Endodermal cell (in vitro differentiated cells): ENCODE measurements around the gene HECTD3. TPM values are rescaled to one million over a fixed set of nuclear protein-coding genes. Genes with fewer than 3 reads are reported as not detected.

Experiments used
- DNase-seq: peaks from one replicate; pipeline ENCODE4 v3.0.0-alpha.2; 2017
- H3K27ac ChIP-seq: 2 replicates; pipeline ENCODE4 v1.5.1; 2013; ENCODE audit warnings: mild to moderate bottlenecking, low read depth, low read length, moderate library complexity
- H3K27me3 ChIP-seq: 2 replicates; pipeline ENCODE4 v1.6.1; 2013; ENCODE audit warnings: mild to moderate bottlenecking, low read length, moderate library complexity; ENCODE audit not compliant: insufficient read depth, control insufficient read depth, poor library complexity, severe bottlenecking
- H3K36me3 ChIP-seq: 2 replicates; pipeline ENCODE4 v1.7.0; 2013; ENCODE audit warnings: mild to moderate bottlenecking, low read length, moderate library complexity; ENCODE audit not compliant: control insufficient read depth, insufficient read depth
- H3K4me1 ChIP-seq: one replicate; pipeline ENCODE4 v1.7.0; 2013; ENCODE audit warnings: low read length; ENCODE audit not compliant: control insufficient read depth, insufficient read depth
- H3K4me3 ChIP-seq: 2 replicates; pipeline ENCODE4 v1.5.1; 2013; ENCODE audit warnings: mild to moderate bottlenecking, low read length, moderate library complexity
- H3K9ac ChIP-seq: 2 replicates; pipeline ENCODE4 v1.6.1; 2013; ENCODE audit warnings: mild to moderate bottlenecking, low read length, moderate library complexity; ENCODE audit not compliant: poor library complexity, severe bottlenecking; ENCODE audit errors: extremely low read depth
- H3K9me3 ChIP-seq: 2 replicates; pipeline ENCODE4 v1.6.1; 2013; ENCODE audit warnings: mild to moderate bottlenecking, low read length, moderate library complexity; ENCODE audit not compliant: control insufficient read depth
- H3K27ac Mint-ChIP-seq: 2 replicates; pipeline ENCODE4 v1.8.0; 2020; ENCODE audit warnings: mixed read lengths
- H3K27me3 Mint-ChIP-seq: 2 replicates; pipeline ENCODE4 v1.8.0; 2021; ENCODE audit warnings: mild to moderate bottlenecking, mixed read lengths; ENCODE audit not compliant: insufficient read depth
- H3K36me3 Mint-ChIP-seq: 2 replicates; pipeline ENCODE4 v1.8.0; 2020; ENCODE audit warnings: low read depth, mixed read lengths
- H3K4me1 Mint-ChIP-seq: 2 replicates; pipeline ENCODE4 v1.8.0; 2020; ENCODE audit warnings: mixed read lengths
- H3K4me3 Mint-ChIP-seq: 2 replicates; pipeline ENCODE4 v1.8.0; 2020; ENCODE audit warnings: mild to moderate bottlenecking, moderate library complexity, mixed read lengths
- H3K9me3 Mint-ChIP-seq: 2 replicates; pipeline ENCODE4 v1.8.0; 2020; ENCODE audit warnings: mild to moderate bottlenecking, mixed read lengths
- CTCF ChIP-seq: fragments of 200-600 bp; sonication (generic); conservative IDR thresholded peaks from 2 replicates; pipeline ENCODE4 v1.5.0; 2021; ENCODE audit warnings: antibody characterized with exemption, mild to moderate bottlenecking
- WGBS, 2 experiments: methylation state at CpG; one replicate each; pipeline versions ENCODE4 v1.1.5 to v1.1.7; 2013; ENCODE audit warnings: missing lambda C conversion rate in 2 of 2, mixed read lengths in 1 of 2; ENCODE audit not compliant: insufficient coverage in 1 of 2, insufficient read length in 1 of 2; 5-methylcytosine and 5-hydroxymethylcytosine counted together
- total RNA-seq, 2 donors: library from RNA; stranded (reverse); fragmentation: NEBNext Ultra II Directional in 1 of 2; extraction: Animal tissue kit (Norgen Biotek cat#: 25700) in 1 of 2; gene quantifications; 2 replicates in 1 of 2; 3 replicates in 1 of 2; pipeline ENCODE4 v1.2.1, GENCODE V29; 2021

HECTD3 gene
- total RNA-seq, 2 donors from 2014 or later: 33.2 to 43.7 TPM

- Mint-ChIP-seq H3K4me1 (peaks cover 5% of the 10 kb centered on the region), H3K36me3 (peaks cover 15% of the 10 kb centered on the region), H3K9me3 (no peaks in the 10 kb centered on the region), H3K4me3 (no peak overlapping the region), H3K27me3 (no peaks in the 10 kb centered on the region), H3K27ac (no peak overlapping the region)
- whole genome bisulfite sequencing, 2 experiments: 76 to 77% methylated on average over 5 of the region's 5 CpGs
- DNase-seq: peak; percentile 65
- Histone ChIP-seq H3K9ac (no peak overlapping the region), H3K4me1 (peaks cover 8% of the 10 kb centered on the region), H3K27me3 (no peaks in the 10 kb centered on the region), H3K27ac (no peak overlapping the region), H3K4me3 (no peak overlapping the region), H3K9me3 (peaks cover 4% of the 10 kb centered on the region), H3K36me3 (peaks cover 42% of the 10 kb centered on the region)
- no peak for TF ChIP-seq CTCF
Measured at GRCh38 chr1:45043094-45043493, 32.0 kb upstream of the HECTD3 start.

GRCh38 chr1:45040297-45040696 is 29.2 kb upstream of the HECTD3 start:
- Mint-ChIP-seq H3K4me1 (peaks cover 5% of the 10 kb centered on the region), H3K27ac (no peak overlapping the region), H3K27me3 (no peaks in the 10 kb centered on the region), H3K4me3 (no peak overlapping the region), H3K9me3 (no peaks in the 10 kb centered on the region), H3K36me3 (peaks cover 19% of the 10 kb centered on the region)
- Histone ChIP-seq H3K36me3 (peaks cover 35% of the 10 kb centered on the region), H3K27ac (no peak overlapping the region), H3K4me1 (peaks cover 8% of the 10 kb centered on the region), H3K4me3 (no peak overlapping the region), H3K9me3 (peaks cover 4% of the 10 kb centered on the region), H3K9ac (no peak overlapping the region), H3K27me3 (no peaks in the 10 kb centered on the region)
- WGBS, 2 experiments: 85 to 98% methylated on average over 5 of the region's 5 CpGs
- DNase-seq: no peak
- no peak for TF ChIP-seq CTCF

GRCh38 chr1:45038661-45039364 is 27.7 kb upstream of the HECTD3 start:
- Mint-ChIP-seq H3K4me1 (peaks cover 5% of the 10 kb centered on the region), H3K27ac (no peak overlapping the region), H3K9me3 (no peaks in the 10 kb centered on the region), H3K27me3 (no peaks in the 10 kb centered on the region), H3K36me3 (peaks cover 23% of the 10 kb centered on the region), H3K4me3 (no peak overlapping the region)
- Histone ChIP-seq H3K36me3 (peaks cover 42% of the 10 kb centered on the region), H3K27ac (no peak overlapping the region), H3K9me3 (peaks cover 3% of the 10 kb centered on the region), H3K27me3 (no peaks in the 10 kb centered on the region), H3K4me1 (peaks cover 8% of the 10 kb centered on the region), H3K9ac (no peak overlapping the region), H3K4me3 (no peak overlapping the region)
- TF ChIP-seq CTCF: no peak
- DNase-seq: no peak
- WGBS, 2 experiments: 86 to 89% methylated on average over 6 to 8 of the region's 8 CpGs
